GM12878 (cell line): ENCODE data around the gene HEXB.

Experiments
- CHD2 ChIP-seq: IDR thresholded peaks from 2 replicates; pipeline ENCODE4 v1.6.1; 2011; ENCODE audit warnings: low read depth, low read length, improper control_type of control experiment, borderline replicate concordance
- CTCF ChIP-seq, 3 experiments: IDR thresholded peaks in 2 of 3; conservative IDR thresholded peaks in 1 of 3; 2 replicates each; pipeline ENCODE4 v1.5.1; 2011; ENCODE audit warnings: low read depth in 3 of 3, low read length in 3 of 3, mild to moderate bottlenecking in 3 of 3, control low read depth in 2 of 3, moderate library complexity in 2 of 3, inconsistent platforms in 1 of 3, mixed read lengths in 1 of 3; ENCODE audit not compliant: control insufficient read depth in 2 of 3, insufficient read depth in 1 of 3; ENCODE audit errors: extremely low read depth in 1 of 3
- HDAC2 ChIP-seq: fragments of 200-600 bp; sonication (generic); IDR thresholded peaks from 2 replicates; pipeline ENCODE4 v1.6.1; 2017
- MXI1 ChIP-seq: fragments of 150-350 bp; IDR thresholded peaks from 2 replicates; pipeline ENCODE4 v1.6.1; 2011; ENCODE audit warnings: low read depth, mild to moderate bottlenecking, inconsistent platforms, low read length, improper control_type of control experiment
- POU2F2 ChIP-seq: IDR thresholded peaks from 3 replicates; pipeline ENCODE4 v1.6.1; 2011; ENCODE audit warnings: low read depth, mild to moderate bottlenecking, low read length, borderline replicate concordance
- PRDM15 ChIP-seq: fragments of 450-650 bp; formaldehyde crosslinking; IDR thresholded peaks from 2 replicates; pipeline ENCODE4 v1.4.0; 2020; ENCODE audit warnings: mild to moderate bottlenecking, moderate library complexity
- REST ChIP-seq: IDR thresholded peaks from 2 replicates; pipeline ENCODE4 v1.6.1; 2012; ENCODE audit warnings: mild to moderate bottlenecking, low read depth, low read length
- SMAD1 ChIP-seq: fragments of 450-650 bp; IDR thresholded peaks from 2 replicates; pipeline ENCODE4 v1.6.1; 2018; ENCODE audit warnings: mild to moderate bottlenecking, low read depth; ENCODE audit not compliant: partially characterized antibody
- USF2 ChIP-seq: IDR thresholded peaks from 2 replicates; pipeline ENCODE4 v1.6.1; 2011; ENCODE audit warnings: low read depth, low read length, improper control_type of control experiment, borderline replicate concordance

GRCh38 chr5:74657165-74657564 lies 27.9 kb upstream of the HEXB start:
- TF ChIP-seq USF2 (no peak), POU2F2 (no peak), MXI1 (no peak), PRDM15 (CRISPR knock-in tag) (no peak), CTCF (IDR thresholded peaks at IDR 0.05 in 2 of 3, conservative IDR thresholded peaks at IDR 0.05 in 1 of 3; ENCODE audit: control insufficient read depth in 2 of 3, extremely low read depth in 1 of 3, insufficient read depth in 1 of 3, low read depth in 3 of 3, low read length in 3 of 3) (no peak), CHD2 (no peak), REST (no peak), SMAD1 (no peak), HDAC2 (no peak)
